ENCODE data around the gene HAPSTR1. TPM values are rescaled to one million over a fixed set of nuclear protein-coding genes. Genes with fewer than 3 reads are reported as not detected.

The HAPSTR1 gene
- total and polyA plus RNA-seq, 2 of the 8 experiments (the other 6 are each of a cell fraction or from before 2014, with no cell fraction given), result 11.9 to 66.1 TPM

DNA sequence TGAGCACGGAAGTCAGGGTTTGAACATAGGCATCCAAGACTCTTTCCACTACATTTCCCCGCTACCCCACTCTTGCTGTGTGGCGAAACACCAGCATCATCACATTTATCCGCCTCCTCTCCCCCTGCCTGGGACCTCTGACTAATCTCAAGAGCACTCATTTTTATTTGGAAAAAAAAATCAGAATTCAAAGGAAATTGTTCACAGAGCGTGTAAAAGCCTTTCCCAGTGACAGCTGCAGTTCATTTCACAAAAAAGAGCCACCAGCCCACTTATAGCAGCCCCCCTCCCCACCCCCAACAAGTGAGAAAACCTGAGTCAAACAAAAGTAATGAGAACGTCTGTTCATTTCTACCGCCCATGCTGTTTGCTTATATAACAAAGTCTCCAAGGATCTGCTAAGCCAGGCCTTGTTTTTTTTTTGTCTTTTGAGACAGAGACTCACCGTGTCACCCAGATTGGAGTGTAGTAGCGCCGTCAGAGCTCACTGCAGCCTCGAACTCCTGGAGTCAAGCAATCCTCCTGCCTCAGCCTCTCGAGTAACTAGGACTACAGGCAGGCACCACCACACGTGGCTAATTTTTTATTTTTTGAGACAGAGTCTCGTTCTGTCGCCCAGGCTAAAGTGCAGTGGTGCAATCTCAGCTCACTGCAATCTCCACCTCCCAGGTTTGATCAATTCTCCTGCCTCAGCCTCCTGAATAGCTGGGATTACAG is 48.3 kb upstream of the HAPSTR1 start:
- H3K14ac ChIP-seq (ENCODE audit: insufficient read length), result no peak overlapping the region
- H3K9me3 ChIP-seq (ENCODE audit: insufficient read depth in 2 of 2, low read depth in 1 of 2, low read length in 1 of 2), result no peaks in the 10 kb centered on the region; a peak in 1 of 4 replicates
- H3K18ac ChIP-seq (ENCODE audit: extremely low read depth, low read length), result no peak overlapping the region
- WGBS, 2 experiments (ENCODE audit: extremely low coverage in 1 of 2, insufficient coverage in 1 of 2, insufficient read length in 1 of 2, insufficient replicate concordance in 2 of 2, low coverage in 1 of 2, low lambda C conversion rate in 2 of 2, missing lambda C conversion rate in 1 of 2), result 95% methylated on average over 15 of the region's 15 CpGs; no CpG with 5 or more reads in 1 of the 2 experiments
- H3K79me2 ChIP-seq (ENCODE audit: control insufficient read depth in 1 of 2, insufficient read depth in 2 of 2, low read length in 2 of 2), result no peaks in the 10 kb centered on the region
- no peak overlapping the region for H2BK12ac ChIP-seq (ENCODE audit: low read depth, low read length)
- no peak for FAIRE-seq
- H4K8ac ChIP-seq (ENCODE audit: extremely low read depth, insufficient read depth, low read length), result no peak overlapping the region
- H2BK20ac ChIP-seq (ENCODE audit: low read length), result no peak overlapping the region
- DNase-seq (ENCODE audit: low read depth in 1 of 2, low spot score in 2 of 2), result no peak
- ChIA-PET POLR2A (ENCODE audit: partially characterized antibody) (interaction anchor here (1.3 kb wide), 1 partner anchor 10 kb away, joined by 5 read pairs; no protein-coding TSS in a partner anchor), CTCF (ENCODE audit: partially characterized antibody) (interaction anchor here (0.6 to 3.9 kb wide), 6 partner anchors 7 to 91 kb away, joined by 3 to 21 read pairs (median 4); no protein-coding TSS in a partner anchor)
- H3K4me1 ChIP-seq (replicated peaks in 1 of 4; ENCODE audit: control insufficient read depth in 3 of 4, insufficient read depth in 4 of 4, low read length in 3 of 4), result peaks cover 5 to 10% (median 7%) of the 10 kb centered on the region in 4 experiments
- H3K23ac ChIP-seq (ENCODE audit: insufficient read length), result no peak overlapping the region
- H4K5ac ChIP-seq (ENCODE audit: insufficient read length, low read depth, low read length), result no peak overlapping the region
- H3K9ac ChIP-seq (replicated peaks in 1 of 4; ENCODE audit: extremely low read depth in 1 of 4, low read depth in 3 of 4, low read length in 3 of 4), result no peak overlapping the region
- H4K91ac ChIP-seq (replicated peaks; ENCODE audit: insufficient read length, low read length), result no peak overlapping the region
- no peak overlapping the region for H2AK5ac ChIP-seq (ENCODE audit: low read depth, low read length)
- H2BK120ac ChIP-seq (replicated peaks; ENCODE audit: low read depth, low read length), result no peak overlapping the region
- no peaks in the 10 kb centered on the region for H3K23me2 ChIP-seq (ENCODE audit: low read depth, low read length)
- H3K4me2 ChIP-seq (ENCODE audit: insufficient read depth in 1 of 2, low read depth in 2 of 2, low read length in 2 of 2), result no peak overlapping the region
- H3K27me3 ChIP-seq (replicated peaks in 1 of 4; ENCODE audit: control insufficient read depth in 3 of 4, extremely low read depth in 1 of 4, insufficient read depth in 3 of 4, low read length in 3 of 4), result no peaks in the 10 kb centered on the region
- H3K4ac ChIP-seq (replicated peaks; ENCODE audit: insufficient read length, low read depth, low read length), result no peak overlapping the region
- H3K36me3 ChIP-seq (ENCODE audit: control insufficient read depth in 2 of 4, insufficient read depth in 4 of 4, low read length in 3 of 4), result no peaks in the 10 kb centered on the region
- H3K79me1 ChIP-seq (ENCODE audit: low read depth, low read length), result no peaks in the 10 kb centered on the region
- no peak overlapping the region for H3K27ac ChIP-seq (ENCODE audit: low read depth, low read length)
- H3K4me3 ChIP-seq (ENCODE audit: extremely low read depth in 1 of 4, insufficient read depth in 2 of 4, low read depth in 3 of 4, low read length in 4 of 4), result no peak overlapping the region
- H2AFZ ChIP-seq (ENCODE audit: low read length), result no peak overlapping the region
- no peaks in the 10 kb centered on the region for H4K20me1 ChIP-seq (replicated peaks in 1 of 2; ENCODE audit: control insufficient read depth in 1 of 2, insufficient read depth in 2 of 2, low read length in 2 of 2)
- no peak overlapping the region for H2BK15ac ChIP-seq (ENCODE audit: low read length)
- H3K56ac ChIP-seq (replicated peaks; ENCODE audit: insufficient read length, low read depth, low read length), result no peak overlapping the region
- H2BK5ac ChIP-seq (ENCODE audit: low read depth, low read length), result no peak overlapping the region
- no peak for TF ChIP-seq HDAC6 (IDR thresholded peaks at IDR 0.05; ENCODE audit: low read depth, low read length)
- no peak for TF ChIP-seq FOSL1 (IDR thresholded peaks at IDR 0.05; ENCODE audit: insufficient read depth, low read depth, low read length)
- no peak for TF ChIP-seq KDM1A (IDR thresholded peaks at IDR 0.05; ENCODE audit: borderline replicate concordance, low read length)
- no peak for TF ChIP-seq CREB1 (IDR thresholded peaks at IDR 0.05)
- TF ChIP-seq BACH1 (IDR thresholded peaks at IDR 0.05; ENCODE audit: low read length), result no peak
- no peak for TF ChIP-seq TEAD4 (IDR thresholded peaks at IDR 0.05; ENCODE audit: low read depth, low read length)
- no peak for TF ChIP-seq YY1 (IDR thresholded peaks at IDR 0.05; ENCODE audit: low read depth, low read length)
- no peak for TF ChIP-seq JUN (IDR thresholded peaks at IDR 0.05; ENCODE audit: low read depth, low read length)
- no peak for TF ChIP-seq TAF1 (IDR thresholded peaks at IDR 0.05; ENCODE audit: low read depth, low read length)
- TF ChIP-seq EGR1 (IDR thresholded peaks at IDR 0.05; ENCODE audit: borderline replicate concordance, low read depth, low read length), result no peak
- TF ChIP-seq CTBP2 (IDR thresholded peaks at IDR 0.05; ENCODE audit: borderline replicate concordance, insufficient read depth, insufficient read length, low read length), result no peak
- TF ChIP-seq RFX5 (IDR thresholded peaks at IDR 0.05; ENCODE audit: borderline replicate concordance, low read depth, low read length), result no peak
- TF ChIP-seq BCL11A (IDR thresholded peaks at IDR 0.05; ENCODE audit: low read depth in 2 of 2, low read length in 2 of 2), result no peak
- TF ChIP-seq SIRT6 (IDR thresholded peaks at IDR 0.05; ENCODE audit: low read length), result no peak

All from H1 (cell line).